Gastrocnemius medialis (tissue), 4 donors: ENCODE results near the gene ZFP36L2. TPM values are rescaled to one million over a fixed set of nuclear protein-coding genes. Genes with fewer than 3 reads are reported as not detected.

Experiments
- ATAC-seq, 2 donors: fragments of 150-250 bp; one replicate each; pipeline ENCODE4 v1.9.1; 2016
- DNase-seq, 2 donors: peaks; one replicate each; pipeline ENCODE4 v3.0.0-alpha.2; 2019
- H3K27ac ChIP-seq, 4 donors: fragments of 200-600 bp; sonication (generic); 1 replicate in 1 of 4; 2 replicates in 3 of 4; pipeline ENCODE4 v1.5.1; 2016 to 2018; ENCODE audit warnings: mild to moderate bottlenecking in 2 of 4, moderate library complexity in 1 of 4
- H3K27me3 ChIP-seq, 3 donors: fragments of 200-600 bp; sonication (generic) in 2 of 3; 1 replicate in 1 of 3; 2 replicates in 2 of 3; pipeline versions ENCODE4 v1.5.1 to v1.6.0; 2016 to 2019; ENCODE audit warnings: mild to moderate bottlenecking in 1 of 3, moderate library complexity in 1 of 3
- H3K36me3 ChIP-seq, 2 donors: fragments of 200-600 bp; sonication (generic) in 1 of 2; one replicate each; pipeline ENCODE4 v1.5.1; 2017 to 2018
- H3K4me1 ChIP-seq, 2 donors: fragments of 200-600 bp; sonication (generic) in 1 of 2; one replicate each; pipeline ENCODE4 v1.5.1; 2016 to 2017; ENCODE audit warnings: mild to moderate bottlenecking in 2 of 2
- H3K4me3 ChIP-seq, 4 donors: fragments of 200-600 bp; sonication (generic) in 3 of 4; 1 replicate in 1 of 4; 2 replicates in 3 of 4; pipeline ENCODE4 v1.5.1; 2016 to 2019; ENCODE audit warnings: mild to moderate bottlenecking in 2 of 4
- H3K9me3 ChIP-seq, 3 donors: fragments of 200-600 bp; sonication (generic) in 2 of 3; 1 replicate in 1 of 3; 2 replicates in 2 of 3; pipeline ENCODE4 v1.5.1; 2016 to 2019
- CTCF ChIP-seq, 5 experiments: fragments of 450-650 bp in 3 of 5; fragments of 200-600 bp in 2 of 5; sonication (generic) in 2 of 5; IDR thresholded peaks in 4 of 5; conservative IDR thresholded peaks in 1 of 5; 1 replicate in 4 of 5; 2 replicates in 1 of 5; pipeline ENCODE4 v1.5.1; 2016 to 2019; ENCODE audit warnings: antibody characterized with exemption in 5 of 5, mild to moderate bottlenecking in 3 of 5, moderate library complexity in 3 of 5
- POLR2A ChIP-seq, 2 donors: fragments of 450-650 bp; IDR thresholded peaks; one replicate each; pipeline ENCODE4 v1.6.1; 2017; ENCODE audit warnings: antibody characterized with exemption in 2 of 2, mild to moderate bottlenecking in 2 of 2, moderate library complexity in 2 of 2
- in situ Hi-C, 4 donors: fragments of 200-750 bp; cut with MboI; loops; one replicate each; pipeline versions ENCODE4 v1.15.0 to v1.8.0; 2017; ENCODE audit warnings: low sequenced_read_pairs in 4 of 4
- intact Hi-C: fragments of 100-400 bp; cut with DNase I; formaldehyde crosslinking; loops from one replicate; pipeline ENCODE4 v1.15.1; 2023; ENCODE audit warnings: low total_unique reads
- total RNA-seq, 4 donors: library from RNA; depleted of rRNA; stranded (reverse); fragments of >200 nt; gene quantifications; one replicate each; pipeline versions ENCODE4 v1.1.0 to v1.2.3, GENCODE V29; 2016

Gene ZFP36L2
- total RNA-seq, 4 donors from 2014 or later = 15.5 to 58.6 (median 44.8) TPM

GRCh38 chr2:43265001-43265400, 38.6 kb upstream of the ZFP36L2 start:
- Histone ChIP-seq H3K36me3 (no peaks in the 10 kb centered on the region), H3K4me1 (peaks cover 9 to 49% of the 10 kb centered on the region in 2 donors), H3K27me3 (no peaks in the 10 kb centered on the region), H3K9me3 (no peaks in the 10 kb centered on the region), H3K4me3 (no peak overlapping the region), H3K27ac (peak overlapping the region; percentile 42 to 63 (median 56))
- ATAC-seq = no peak
- in situ Hi-C loops = no loop called here
- intact Hi-C loops = loop anchor here (5.0 kb wide), 2 partner anchors 37 to 127 kb away; no protein-coding TSS in a partner anchor
- no peak for DNase-seq
- TF ChIP-seq CTCF (IDR thresholded peaks at IDR 0.05 in 4 of 5, conservative IDR thresholded peaks at IDR 0.05 in 1 of 5) (no peak), POLR2A (IDR thresholded peaks at IDR 0.05) (no peak)

GRCh38 chr2:43262951-43263350, 36.5 kb upstream of the ZFP36L2 start:
- no peak for ATAC-seq
- Histone ChIP-seq H3K9me3 (no peaks in the 10 kb centered on the region), H3K36me3 (no peaks in the 10 kb centered on the region), H3K4me3 (no peak overlapping the region), H3K4me1 (peaks cover 0 to 37% of the 10 kb centered on the region in 2 donors), H3K27ac (no peak overlapping the region), H3K27me3 (no peaks in the 10 kb centered on the region)
- TF ChIP-seq CTCF (IDR thresholded peaks at IDR 0.05 in 4 of 5, conservative IDR thresholded peaks at IDR 0.05 in 1 of 5) (no peak), POLR2A (IDR thresholded peaks at IDR 0.05) (no peak)
- intact Hi-C loops = no loop called here
- no peak for DNase-seq
- in situ Hi-C loops = no loop called here

GRCh38 chr2:43262239-43262638, 35.8 kb upstream of the ZFP36L2 start:
- Histone ChIP-seq H3K4me3 (no peak overlapping the region), H3K27me3 (no peaks in the 10 kb centered on the region), H3K36me3 (no peaks in the 10 kb centered on the region), H3K27ac (no peak overlapping the region), H3K4me1 (peaks cover 0 to 34% of the 10 kb centered on the region in 2 donors), H3K9me3 (no peaks in the 10 kb centered on the region)
- DNase-seq (no peak), ATAC-seq (no peak)
- no peak for TF ChIP-seq POLR2A (IDR thresholded peaks at IDR 0.05)
- no peak for TF ChIP-seq CTCF (IDR thresholded peaks at IDR 0.05 in 4 of 5, conservative IDR thresholded peaks at IDR 0.05 in 1 of 5)
- intact Hi-C loops = no loop called here
- in situ Hi-C loops = no loop called here

- DNase-seq = no peak
- no peak overlapping the region for H3K27ac ChIP-seq
- no peaks in the 10 kb centered on the region for H3K36me3 ChIP-seq
- peaks cover 0 to 9% of the 10 kb centered on the region in 2 donors for H3K4me1 ChIP-seq
- in situ Hi-C loops (no loop called here), intact Hi-C loops (no loop called here)
- no peak for TF ChIP-seq POLR2A (IDR thresholded peaks at IDR 0.05)
- no peak for TF ChIP-seq CTCF (IDR thresholded peaks at IDR 0.05 in 4 of 5, conservative IDR thresholded peaks at IDR 0.05 in 1 of 5)
- H3K27me3 ChIP-seq = no peaks in the 10 kb centered on the region
- H3K9me3 ChIP-seq = no peaks in the 10 kb centered on the region
- H3K4me3 ChIP-seq = no peak overlapping the region
- no peak for ATAC-seq
These were observed 33.1 kb upstream of the ZFP36L2 start for GRCh38 chr2:43259512-43259911.

GRCh38 chr2:43258547-43259156, 32.2 kb upstream of the ZFP36L2 start:
- DNase-seq = no peak
- ATAC-seq = no peak
- Histone ChIP-seq H3K27me3 (no peaks in the 10 kb centered on the region), H3K4me1 (peaks cover 0 to 7% of the 10 kb centered on the region in 2 donors), H3K9me3 (no peaks in the 10 kb centered on the region), H3K27ac (no peak overlapping the region), H3K36me3 (no peaks in the 10 kb centered on the region), H3K4me3 (no peak overlapping the region)
- intact Hi-C loops (no loop called here), in situ Hi-C loops (no loop called here)
- TF ChIP-seq CTCF (IDR thresholded peaks at IDR 0.05 in 4 of 5, conservative IDR thresholded peaks at IDR 0.05 in 1 of 5) (no peak), POLR2A (IDR thresholded peaks at IDR 0.05) (no peak)
